Measurements from ENCODE around the gene TTC3.
A peak's percentile ranks its signal among the peaks of the same experiment; 100 is the strongest.
"Not testable (repeated sequence)": the region's sequence is repeated elsewhere in the genome, so short reads cannot be mapped to it uniquely, and the experiment has no call there.

Gene TTC3

GRCh38 chr21:37072988-37073416 lies at the start of gene TTC3, which contains the start of gene PIGP:
Gene TTC3, plus strand, starts transcription at chr21:37073254. Its CDS starts 14,004 bp downstream, at chr21:37087258.
Gene PIGP, minus strand, starts transcription at chr21:37073071. Its CDS starts 556 bp downstream, at chr21:37072515.
- peak within 1 kb of the TSS; percentile 82 for H3K4me3 ChIP-seq (ENCODE audit: low read length)
- TF ChIP-seq ZNF274 (IDR thresholded peaks at IDR 0.05; ENCODE audit: low read depth, low read length), result no peak

- H3K4me3 ChIP-seq (ENCODE audit: low read length), result no peak overlapping the region
- TF ChIP-seq ZNF274 (IDR thresholded peaks at IDR 0.05; ENCODE audit: low read depth, low read length), result no peak
Measured at GRCh38 chr21:37026499-37026898, 46.6 kb upstream of the TTC3 start.

GRCh38 chr21:37028570-37028969 lies 44.5 kb upstream of the TTC3 start:
- H3K4me3 ChIP-seq (ENCODE audit: low read length), result no peak overlapping the region
- no peak for TF ChIP-seq ZNF274 (IDR thresholded peaks at IDR 0.05; ENCODE audit: low read depth, low read length)

GRCh38 chr21:37030864-37031263 lies 42.2 kb upstream of the TTC3 start:
- no peak for TF ChIP-seq ZNF274 (IDR thresholded peaks at IDR 0.05; ENCODE audit: low read depth, low read length)
- no peak overlapping the region for H3K4me3 ChIP-seq (ENCODE audit: low read length)

- no peak overlapping the region for H3K4me3 ChIP-seq (ENCODE audit: low read length)
- TF ChIP-seq ZNF274 (IDR thresholded peaks at IDR 0.05; ENCODE audit: low read depth, low read length), result no peak
Measured at GRCh38 chr21:37032293-37032692, 40.8 kb upstream of the TTC3 start.

- no peak overlapping the region for H3K4me3 ChIP-seq (ENCODE audit: low read length)
- TF ChIP-seq ZNF274 (IDR thresholded peaks at IDR 0.05; ENCODE audit: low read depth, low read length), result no peak
Measured at GRCh38 chr21:37032877-37033471, 40.1 kb upstream of the TTC3 start.

GRCh38 chr21:37034394-37034793 lies 38.7 kb upstream of the TTC3 start:
- H3K4me3 ChIP-seq (ENCODE audit: low read length), result not testable (repeated sequence)

- TF ChIP-seq ZNF274 (IDR thresholded peaks at IDR 0.05; ENCODE audit: low read depth, low read length), result no peak
- no peak overlapping the region for H3K4me3 ChIP-seq (ENCODE audit: low read length)
Measured at GRCh38 chr21:37036177-37036576, 36.9 kb upstream of the TTC3 start.

GRCh38 chr21:37039411-37040075 lies 33.5 kb upstream of the TTC3 start:
- H3K4me3 ChIP-seq (ENCODE audit: low read length), result no peak overlapping the region

GRCh38 chr21:37040212-37040611 lies 32.8 kb upstream of the TTC3 start:
- TF ChIP-seq ZNF274 (IDR thresholded peaks at IDR 0.05; ENCODE audit: low read depth, low read length), result no peak
- no peak overlapping the region for H3K4me3 ChIP-seq (ENCODE audit: low read length)

More at GRCh38 chr21:37039411-37040075, 33.5 kb upstream of the TTC3 start:
- no peak for TF ChIP-seq ZNF274 (IDR thresholded peaks at IDR 0.05; ENCODE audit: low read depth, low read length)

- no peak overlapping the region for H3K4me3 ChIP-seq (ENCODE audit: low read length)
- TF ChIP-seq ZNF274 (IDR thresholded peaks at IDR 0.05; ENCODE audit: low read depth, low read length), result no peak
Measured at GRCh38 chr21:37041706-37042271, 31.3 kb upstream of the TTC3 start.

- no peak overlapping the region for H3K4me3 ChIP-seq (ENCODE audit: low read length)
- no peak for TF ChIP-seq ZNF274 (IDR thresholded peaks at IDR 0.05; ENCODE audit: low read depth, low read length)
Measured at GRCh38 chr21:37043818-37044217, 29.2 kb upstream of the TTC3 start.

GRCh38 chr21:37044643-37045042 lies 28.4 kb upstream of the TTC3 start:
- TF ChIP-seq ZNF274 (IDR thresholded peaks at IDR 0.05; ENCODE audit: low read depth, low read length), result no peak

GRCh38 chr21:37045149-37045548 lies 27.9 kb upstream of the TTC3 start:
- TF ChIP-seq ZNF274 (IDR thresholded peaks at IDR 0.05; ENCODE audit: low read depth, low read length), result no peak
- no peak overlapping the region for H3K4me3 ChIP-seq (ENCODE audit: low read length)

More at GRCh38 chr21:37044643-37045042, 28.4 kb upstream of the TTC3 start:
- no peak overlapping the region for H3K4me3 ChIP-seq (ENCODE audit: low read length)

GRCh38 chr21:37045556-37045955 lies 27.5 kb upstream of the TTC3 start:
- no peak for TF ChIP-seq ZNF274 (IDR thresholded peaks at IDR 0.05; ENCODE audit: low read depth, low read length)
- H3K4me3 ChIP-seq (ENCODE audit: low read length), result no peak overlapping the region
